ENCODE data around the gene CLDN6.

The CLDN6 gene

DNA sequence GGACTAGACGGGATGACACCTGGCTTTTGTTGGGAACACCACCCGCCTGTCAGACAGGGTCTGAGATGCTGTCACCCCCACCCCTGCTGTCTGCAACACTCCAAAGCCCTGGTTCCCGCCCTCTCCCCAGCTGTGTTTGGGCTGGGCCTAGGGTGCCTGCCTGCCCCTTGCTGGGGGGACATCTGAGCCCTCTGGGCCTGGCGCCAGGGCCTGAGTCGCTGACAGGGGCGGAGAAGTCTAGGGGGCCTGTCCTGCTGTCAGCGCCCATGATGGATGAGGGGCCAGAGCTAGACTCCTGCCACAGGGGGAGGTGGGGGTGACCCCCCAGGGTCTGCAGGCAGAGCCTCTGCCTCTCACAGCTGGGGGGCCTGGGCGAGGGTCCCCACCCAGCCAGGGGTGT, 30.1 kb downstream of the CLDN6 start:
- DNase-seq (ENCODE audit: low read depth, low spot score): no peak

DNA sequence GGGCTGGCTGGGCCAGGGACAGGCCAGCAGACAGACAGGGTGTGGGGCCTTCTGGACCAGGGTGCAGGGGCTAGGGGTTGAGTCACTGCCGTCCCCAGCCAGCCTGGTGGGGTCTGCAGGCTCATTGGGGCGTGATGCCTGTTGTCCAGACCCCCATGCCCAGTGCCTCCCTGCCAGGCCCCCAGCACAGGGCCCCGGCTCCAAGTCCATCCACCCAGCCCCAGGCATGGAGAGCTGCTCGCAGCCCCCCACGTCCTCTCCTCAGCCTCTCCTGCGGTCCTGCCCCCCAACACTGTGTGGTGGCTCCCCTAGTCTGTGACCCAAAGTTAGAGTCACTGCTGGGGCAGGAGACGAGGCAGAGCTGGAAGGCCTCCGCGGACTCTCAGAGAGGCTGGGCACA, 30.7 kb downstream of the CLDN6 start:
- no peak for DNase-seq (ENCODE audit: low read depth, low spot score)

GRCh38 chr16:2986623-2987188, 31.3 kb downstream of the CLDN6 start:
- no peak for DNase-seq (ENCODE audit: low read depth, low spot score)

DNA sequence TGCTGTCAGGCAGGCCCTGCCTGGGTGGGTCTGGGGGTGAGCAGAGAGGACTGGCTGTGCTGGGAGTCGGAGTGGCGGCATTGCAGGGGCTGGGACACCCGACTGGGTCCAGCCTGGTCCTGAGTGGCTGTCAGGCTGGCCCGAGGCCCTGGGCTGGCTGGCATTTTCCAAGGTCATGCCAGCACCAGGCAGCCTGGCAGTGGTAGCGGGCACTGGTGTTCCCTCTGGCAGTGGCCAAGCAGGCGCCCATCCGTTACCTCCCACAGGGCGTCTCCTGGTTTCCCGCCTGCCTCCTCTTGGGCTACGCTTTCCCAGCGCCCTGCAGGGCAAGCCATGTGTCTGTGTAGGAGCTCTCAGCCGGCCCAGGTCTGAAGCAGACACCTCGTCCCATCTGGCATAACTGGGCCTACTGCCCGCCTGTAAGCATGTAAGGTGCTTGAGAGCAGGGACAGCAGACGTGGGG, 32.1 kb downstream of the CLDN6 start:
- no peak for DNase-seq (ENCODE audit: low read depth, low spot score)

GRCh38 chr16:2985462-2985861, 32.5 kb downstream of the CLDN6 start:
- DNase-seq (ENCODE audit: low read depth, low spot score): no peak

GRCh38 chr16:2983706-2984136, 34.3 kb downstream of the CLDN6 start:
- DNase-seq (ENCODE audit: low read depth, low spot score): no peak

- no peak for DNase-seq (ENCODE audit: low read depth, low spot score)
Measured at GRCh38 chr16:2982402-2982801, 35.6 kb downstream of the CLDN6 start.

DNA sequence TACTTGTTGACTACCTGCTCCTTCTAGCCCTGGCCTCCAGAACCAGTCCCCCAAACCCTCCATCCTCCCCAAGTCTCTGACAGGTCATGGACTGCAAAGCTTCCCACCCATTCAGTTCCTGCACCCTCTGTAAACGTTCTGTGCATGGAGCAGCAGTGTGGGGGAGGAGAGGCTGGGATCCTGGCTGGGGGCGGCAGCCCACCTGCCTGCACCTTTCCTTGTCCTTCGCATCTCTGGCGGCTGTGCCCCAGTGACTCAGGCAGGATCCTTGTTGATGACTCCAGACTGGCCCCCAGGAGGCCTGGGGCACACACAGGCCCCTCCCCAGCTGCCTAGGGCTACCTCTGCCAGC, 36.1 kb downstream of the CLDN6 start:
- no peak for DNase-seq (ENCODE audit: low read depth, low spot score)

DNA sequence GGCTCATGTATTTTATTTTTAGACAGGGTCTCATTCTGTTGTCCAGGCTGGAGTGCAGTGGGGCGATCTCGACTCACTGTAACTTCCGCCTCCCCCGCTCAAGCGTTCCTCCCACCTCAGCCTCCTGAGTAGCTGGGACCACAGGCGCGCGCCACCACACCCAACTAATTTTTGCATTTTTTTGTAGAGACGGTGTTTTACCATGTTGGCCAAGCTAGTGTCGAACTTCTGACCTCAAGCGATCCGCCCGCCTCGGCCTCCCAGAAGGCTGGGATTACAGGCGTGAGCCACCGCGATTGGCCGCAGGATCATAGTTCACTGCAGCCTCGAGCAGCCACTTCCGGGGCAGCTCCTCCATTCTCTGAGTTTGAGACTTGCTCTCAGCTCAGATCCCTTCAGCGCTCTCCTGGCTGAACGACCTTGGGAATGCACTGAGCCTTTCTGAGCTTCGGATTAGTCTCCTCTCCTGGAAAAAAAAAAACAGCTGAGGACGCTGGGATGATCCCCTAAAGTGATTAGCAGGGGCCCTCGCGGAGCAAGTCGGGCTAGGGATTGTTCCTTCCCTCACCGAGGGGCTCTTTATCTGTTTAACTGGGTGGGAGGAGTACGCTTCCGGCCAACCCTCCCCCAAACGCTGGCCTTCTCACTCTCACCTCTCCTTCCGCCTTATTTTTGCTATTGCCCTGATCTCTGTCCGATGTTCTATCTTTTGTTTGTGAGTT, 36.6 kb downstream of the CLDN6 start:
- DNase-seq (ENCODE audit: low read depth, low spot score): no peak

DNA sequence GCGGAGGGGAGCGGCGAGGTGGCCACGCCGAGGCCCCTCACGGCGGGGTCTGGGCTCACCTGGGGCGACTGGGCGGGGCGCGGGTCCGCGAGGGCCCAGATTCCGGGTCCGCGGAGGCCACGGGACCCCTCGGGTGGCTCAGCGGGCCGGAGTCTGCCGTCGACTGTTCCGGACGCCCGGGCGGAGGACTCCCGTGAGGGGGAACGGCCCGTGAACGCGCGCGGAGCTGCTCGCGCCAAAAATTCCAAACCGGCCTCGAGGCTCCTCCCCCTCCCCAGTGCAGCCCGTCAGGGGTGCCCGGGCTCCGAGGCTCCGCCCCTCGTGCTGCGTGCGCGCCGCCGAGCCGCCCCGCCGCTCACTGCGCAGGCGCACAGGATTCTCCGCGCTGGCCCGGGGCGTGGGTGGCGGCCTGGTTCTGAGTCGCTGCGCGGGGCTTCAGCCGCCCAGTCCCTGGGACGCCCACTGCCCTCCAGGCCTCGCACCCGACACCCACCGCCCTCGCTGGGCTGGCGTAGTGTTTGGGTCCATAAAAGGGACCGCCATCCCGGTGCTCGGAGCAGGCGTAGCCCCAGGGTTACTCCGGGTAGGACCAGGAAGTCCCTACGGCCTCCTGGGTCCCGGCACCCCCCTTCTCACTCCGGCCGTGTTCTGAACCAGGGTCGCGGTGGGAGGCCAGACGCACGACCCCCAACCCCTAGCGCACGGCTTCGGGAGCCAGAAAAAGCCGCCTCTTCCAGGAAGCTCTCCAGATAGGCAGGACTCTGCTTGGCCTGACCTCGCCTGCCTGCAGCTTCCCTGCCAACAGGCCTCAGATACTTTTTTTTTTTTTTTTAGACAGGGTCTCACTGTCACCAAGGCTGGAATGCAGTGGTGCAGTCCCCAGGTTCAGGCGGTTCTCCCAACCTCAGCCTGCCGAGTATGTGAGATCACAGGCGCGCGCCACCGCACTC, 37.5 kb downstream of the CLDN6 start, which contains the start of gene PKMYT1:
TSS of gene PKMYT1 (minus strand) at position 220 of the 950 bp plus-strand sequence. CDS start 789 bp downstream, outside the sequence.
- DNase-seq (ENCODE audit: low read depth, low spot score): no peak

- DNase-seq (ENCODE audit: low read depth, low spot score): no peak
Measured at GRCh38 chr16:2979669-2980226, 38.2 kb downstream of the CLDN6 start.

GRCh38 chr16:2977440-2977839, 40.5 kb downstream of the CLDN6 start:
- no peak for DNase-seq (ENCODE audit: low read depth, low spot score)

DNA sequence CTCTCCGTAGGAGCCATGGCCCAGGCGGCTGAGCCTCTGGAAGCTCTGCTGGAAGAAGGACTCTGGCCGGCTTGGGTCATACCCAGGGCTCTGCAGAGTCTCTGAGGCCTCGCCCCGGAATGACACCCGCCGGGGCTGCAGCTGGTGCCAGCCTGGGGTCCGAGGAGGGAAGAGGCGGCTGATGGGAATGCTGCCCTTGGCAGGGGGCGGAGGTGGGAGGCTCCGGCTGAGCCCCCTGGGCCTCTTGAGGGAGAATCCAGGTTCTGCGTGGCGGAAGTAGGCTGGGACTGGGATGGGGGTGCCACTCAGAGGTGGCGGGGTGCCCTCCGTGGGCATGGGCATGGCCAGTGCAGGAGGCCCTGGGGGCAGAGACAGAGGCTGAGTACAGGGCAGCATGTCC, 41.3 kb downstream of the CLDN6 start:
- no peak for DNase-seq (ENCODE audit: low read depth, low spot score)

- no peak for DNase-seq (ENCODE audit: low read depth, low spot score)
Measured at GRCh38 chr16:2976201-2976600, 41.8 kb downstream of the CLDN6 start.

- no peak for DNase-seq (ENCODE audit: low read depth, low spot score)
Measured at GRCh38 chr16:2975161-2975795, 42.7 kb downstream of the CLDN6 start.

DNA sequence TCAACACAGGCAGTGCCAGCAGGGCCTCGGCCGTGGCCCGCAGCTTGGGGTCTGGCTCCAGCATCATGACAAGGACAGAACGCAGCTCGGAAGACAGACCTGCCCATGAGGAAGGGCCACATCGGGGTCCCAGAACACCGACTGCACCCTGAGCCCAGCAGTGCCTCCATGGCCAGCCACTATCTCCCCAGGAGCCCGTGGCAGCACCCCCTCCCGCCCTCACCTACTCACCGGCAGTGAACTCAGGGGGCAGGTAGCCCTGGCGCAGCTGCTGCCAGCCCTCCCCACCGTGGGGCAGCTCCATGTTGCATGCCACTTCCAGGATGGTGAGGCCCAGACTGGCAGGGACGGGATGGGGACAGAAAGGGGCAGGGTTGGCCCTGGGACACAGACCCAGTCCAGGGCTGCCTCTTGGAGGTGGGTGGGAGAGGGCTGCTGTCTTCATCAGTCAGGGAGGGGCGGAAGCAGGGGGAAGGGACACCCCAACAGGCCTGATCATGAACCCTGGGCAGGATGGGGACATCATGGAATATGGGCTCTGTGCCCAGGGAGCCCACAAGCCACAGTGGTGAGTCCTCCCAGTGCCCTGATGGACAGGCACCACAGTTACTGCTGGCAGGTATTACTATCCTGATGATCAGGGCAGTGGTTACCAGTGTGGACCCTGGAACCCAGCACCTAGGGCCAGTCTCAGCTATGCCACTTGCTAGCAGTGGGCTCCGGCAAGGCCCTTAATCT, 43.5 kb downstream of the CLDN6 start:
- no peak for DNase-seq (ENCODE audit: low read depth, low spot score)

DNA sequence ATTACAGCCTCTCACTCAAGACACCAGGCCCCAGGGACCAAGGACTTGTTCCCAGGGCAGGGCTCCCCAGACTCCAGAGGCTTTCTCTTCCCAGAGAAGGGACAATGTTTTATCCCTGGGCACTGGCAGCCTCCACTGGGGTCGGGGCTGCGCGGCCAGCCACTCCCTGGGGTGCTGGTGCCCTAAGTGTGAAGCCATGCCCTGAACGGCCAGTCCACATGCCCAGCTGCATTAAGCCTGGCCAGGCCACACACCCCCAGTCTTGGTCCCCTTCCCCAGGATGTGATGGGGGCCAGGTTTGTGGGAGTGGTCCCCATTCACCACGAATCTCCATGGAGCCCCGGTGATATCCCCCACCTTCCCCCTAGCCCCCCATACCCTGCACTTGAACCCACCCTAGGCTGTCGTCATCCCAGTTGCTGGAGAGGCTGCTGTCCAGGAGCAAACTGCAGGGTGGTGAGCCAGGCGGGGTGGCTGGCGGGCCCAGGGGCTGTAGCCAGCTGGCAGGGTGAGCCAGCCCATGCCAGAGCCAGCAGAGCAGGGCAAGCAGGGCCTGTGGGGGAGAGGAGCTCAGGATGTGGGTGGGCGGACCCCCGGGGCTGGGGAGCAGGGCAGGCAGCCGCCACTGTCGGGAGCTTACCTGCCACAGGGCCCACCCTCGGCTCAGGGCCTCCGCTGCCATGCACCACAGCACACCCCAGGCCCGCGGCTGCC, 44.2 kb downstream of the CLDN6 start:
- no peak for DNase-seq (ENCODE audit: low read depth, low spot score)

DNA sequence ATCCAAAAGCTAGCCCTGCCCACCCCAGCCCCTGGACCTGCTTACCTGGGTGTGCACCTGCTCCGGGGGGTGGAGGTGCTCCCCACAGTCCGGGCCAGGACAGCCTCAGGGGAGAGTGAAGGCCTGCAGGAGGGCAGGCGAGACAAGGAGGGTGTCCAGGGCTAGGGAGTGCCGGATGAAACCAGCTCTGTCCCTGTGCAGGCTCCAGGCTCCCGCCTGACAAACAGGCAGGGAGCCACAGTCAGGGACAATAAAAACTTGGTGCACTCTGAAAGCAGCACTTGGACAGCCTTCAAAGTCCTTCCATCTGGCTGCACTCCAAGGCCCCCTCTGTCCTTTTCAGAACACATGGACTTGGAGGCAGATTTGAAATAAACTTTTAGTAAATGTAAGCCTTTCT, 44.9 kb downstream of the CLDN6 start:
- DNase-seq (ENCODE audit: low read depth, low spot score): no peak

- no peak for DNase-seq (ENCODE audit: low read depth, low spot score)
Measured at GRCh38 chr16:2971985-2972784, 45.8 kb downstream of the CLDN6 start.
